Right ventricle myocardium inferior (tissue), 1 donor: ENCODE data around the gene NCAPD2. TPM values are rescaled to one million over a fixed set of nuclear protein-coding genes. Genes with fewer than 3 reads are reported as not detected.

ENCODE experiments used
- ATAC-seq: fragments of 200-7000 bp; cut with Tn5 transposase; one replicate; pipeline ENCODE4 v1.9.1; 2020; ENCODE audit warnings: mild to moderate bottlenecking, moderate library complexity
- DNase-seq: peaks from one replicate; pipeline ENCODE4 v3.0.0; 2021; ENCODE audit errors: missing footprints
- intact Hi-C: fragments of 100-400 bp; cut with DNase I; formaldehyde crosslinking; loops from one replicate; pipeline ENCODE4 v1.11.0; 2022
- long read RNA-seq: library from polyadenylated mRNA; unstranded; transcript quantifications from one replicate; pipeline ENCODE4 v2.0.0, GENCODE V29; 2021
- total RNA-seq: library from RNA; stranded (reverse); fragmentation: NEBNext Ultra II Directional; extraction: Animal tissue kit (Norgen Biotek cat#: 25700); gene quantifications from one replicate; pipeline ENCODE4 v1.2.1, GENCODE V29; 2021
- donor health status: DM: no; HTN: yes; CAD: no; lungs with severe emphysema.

The NCAPD2 gene
- total RNA-seq = 11.6 TPM
- long read RNA-seq, full-length matches to known transcripts = 2 of 6 reads
- long read RNA-seq, partial matches to known transcripts = 4 of 6 reads
- long read RNA-seq, other reads (novel, unspliced or antisense) = 0 of 6 reads

GRCh38 chr12:6493497-6494257, at the start of gene NCAPD2:
TSS of gene NCAPD2 (plus strand) at chr12:6494102. CDS start at chr12:6495099, 997 bp downstream.
- DNase-seq = peak; percentile 98
- peak; percentile 97 for ATAC-seq
- intact Hi-C loops = loop anchor here (1.0 kb wide), 2 partner anchors 23 to 40 kb away; partner anchors contain the start of gene VAMP1

- ATAC-seq (no peak), DNase-seq (no peak)
- intact Hi-C loops = no loop called here
These were observed 48.9 kb upstream of the NCAPD2 start, which contains the start of gene CD27 for GRCh38 chr12:6444704-6445688. TSS of gene CD27 (plus strand) at chr12:6444955. CDS start at chr12:6445096, 141 bp downstream.

GRCh38 chr12:6450091-6450868, 43.6 kb upstream of the NCAPD2 start:
- DNase-seq (no peak), ATAC-seq (no peak)
- intact Hi-C loops = loop anchor here (5.0 kb wide), 1 partner anchor 113 kb away; no protein-coding TSS in a partner anchor

GRCh38 chr12:6450869-6451347, 43.0 kb upstream of the NCAPD2 start:
- intact Hi-C loops = loop anchor here (5.0 kb wide), 1 partner anchor 114 kb away; no protein-coding TSS in a partner anchor
- ATAC-seq = peak; percentile 7
- DNase-seq = no peak

GRCh38 chr12:6451348-6452244, 42.3 kb upstream of the NCAPD2 start, which contains the start of gene TAPBPL:
TSS of gene TAPBPL (plus strand) at chr12:6452042. CDS start at chr12:6452249, 207 bp downstream.
- ATAC-seq = peak; percentile 95
- DNase-seq = peak; percentile 91
- intact Hi-C loops = loop anchor here (1.0 to 5.0 kb wide), 3 partner anchors 19 to 114 kb away; partner anchors contain the start of genes GAPDH and VAMP1

- DNase-seq (no peak), ATAC-seq (peak; percentile 46)
- intact Hi-C loops = loop anchor here (1.0 to 5.0 kb wide), 3 partner anchors 18 to 115 kb away; partner anchors contain the start of genes GAPDH and VAMP1
These were observed 41.5 kb upstream of the NCAPD2 start for GRCh38 chr12:6452245-6452943.

GRCh38 chr12:6452944-6453630, 40.8 kb upstream of the NCAPD2 start:
- DNase-seq (peak; percentile 75), ATAC-seq (peak; percentile 2)
- intact Hi-C loops = loop anchor here (1.0 to 5.0 kb wide), 3 partner anchors 18 to 116 kb away; partner anchors contain the start of genes GAPDH and VAMP1

GRCh38 chr12:6457220-6457945, 36.5 kb upstream of the NCAPD2 start:
- ATAC-seq = no peak
- DNase-seq = no peak
- intact Hi-C loops = no loop called here

- intact Hi-C loops = no loop called here
- ATAC-seq = no peak
- DNase-seq = no peak
These were observed 35.5 kb upstream of the NCAPD2 start for GRCh38 chr12:6458281-6459003.

GRCh38 chr12:6459004-6459337, 34.9 kb upstream of the NCAPD2 start:
- DNase-seq = no peak
- ATAC-seq = no peak
- intact Hi-C loops = no loop called here

- intact Hi-C loops = no loop called here
- peak; percentile 69 for ATAC-seq
These were observed 33.0 kb upstream of the NCAPD2 start for GRCh38 chr12:6460751-6461371.

GRCh38 chr12:6461401-6462233, 32.3 kb upstream of the NCAPD2 start:
- intact Hi-C loops = no loop called here
- DNase-seq (peak; percentile 86), ATAC-seq (peak; percentile 24)

More at GRCh38 chr12:6460751-6461371, 33.0 kb upstream of the NCAPD2 start:
- DNase-seq = no peak
